GM19397 (cell line): ENCODE measurements around the gene AKAP12.

Experiments
- ATAC-seq: cut with Tn5 transposase; IDR thresholded peaks from one replicate; pipeline ENCODE4 v1.9.1; 2021; ENCODE audit warnings: mild to moderate bottlenecking, moderate library complexity; ENCODE audit not compliant: unreplicated experiment

AKAP12 gene

DNA sequence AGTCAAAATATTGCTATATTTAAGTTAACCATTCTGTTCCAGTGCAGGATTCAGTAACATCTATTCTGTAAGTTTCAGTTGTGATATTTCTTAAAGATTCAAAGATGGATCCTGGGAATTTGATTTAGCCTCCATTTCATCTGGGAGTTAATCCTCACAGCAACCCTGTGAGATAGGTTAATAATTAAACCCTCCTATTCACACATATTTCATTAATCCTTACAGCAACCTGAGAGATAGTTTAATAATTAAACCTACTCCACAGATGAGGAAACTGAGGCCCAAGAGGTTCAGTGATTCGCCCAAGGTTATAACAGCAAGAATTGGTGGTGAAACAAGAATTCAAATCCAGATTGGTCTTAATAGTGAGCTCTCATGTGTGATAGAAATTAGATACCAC, 162.5 kb downstream of the AKAP12 start:
- ATAC-seq, result no peak

GRCh38 chr6:151403919-151404308, 164.1 kb downstream of the AKAP12 start:
- ATAC-seq, result no peak
